ENCODE results near the gene DOHH.

The DOHH gene

GRCh38 chr19:3450796-3451411 is 49.6 kb downstream of the DOHH start:
- POLR2A ChIA-PET, result no interaction called here
- CTCF ChIA-PET, result interaction anchor here (0.6 to 1.2 kb wide), 5 partner anchors 20 to 790 kb away, joined by 3 to 4 read pairs (median 3); no protein-coding TSS in a partner anchor
- TF ChIP-seq ZNF184 (tag by site-specific recombination; IDR thresholded peaks at IDR 0.05), result 0 out of 2 replicates have a peak, but pooled peaks have one; percentile 34
- no peak for TF ChIP-seq SP2 (tag by site-specific recombination; IDR thresholded peaks at IDR 0.05)
- TF ChIP-seq GFI1B (tag by site-specific recombination; IDR thresholded peaks at IDR 0.05), result no peak
- no peak for TF ChIP-seq ZNF132 (tag by site-specific recombination; IDR thresholded peaks at IDR 0.05; ENCODE audit: borderline replicate concordance)
- TF ChIP-seq ZNF26 (tag by site-specific recombination; IDR thresholded peaks at IDR 0.05), result no peak
- 0 out of 2 replicates have a peak, but pooled peaks have one; percentile 12 for TF ChIP-seq GLIS1 (tag by site-specific recombination; IDR thresholded peaks at IDR 0.05)
- TF ChIP-seq ZSCAN23 (tag by site-specific recombination; IDR thresholded peaks at IDR 0.05), result peak; percentile 21; the same call in 1 of the 2 replicates
- TF ChIP-seq TRIM28 (IDR thresholded peaks at IDR 0.05; ENCODE audit: borderline replicate concordance, low read length), result no peak
- TF ChIP-seq MYNN (tag by site-specific recombination; IDR thresholded peaks at IDR 0.05; ENCODE audit: borderline replicate concordance), result no peak
- TF ChIP-seq ZXDB (tag by site-specific recombination; IDR thresholded peaks at IDR 0.05), result no peak
- TF ChIP-seq, protein P1, sequence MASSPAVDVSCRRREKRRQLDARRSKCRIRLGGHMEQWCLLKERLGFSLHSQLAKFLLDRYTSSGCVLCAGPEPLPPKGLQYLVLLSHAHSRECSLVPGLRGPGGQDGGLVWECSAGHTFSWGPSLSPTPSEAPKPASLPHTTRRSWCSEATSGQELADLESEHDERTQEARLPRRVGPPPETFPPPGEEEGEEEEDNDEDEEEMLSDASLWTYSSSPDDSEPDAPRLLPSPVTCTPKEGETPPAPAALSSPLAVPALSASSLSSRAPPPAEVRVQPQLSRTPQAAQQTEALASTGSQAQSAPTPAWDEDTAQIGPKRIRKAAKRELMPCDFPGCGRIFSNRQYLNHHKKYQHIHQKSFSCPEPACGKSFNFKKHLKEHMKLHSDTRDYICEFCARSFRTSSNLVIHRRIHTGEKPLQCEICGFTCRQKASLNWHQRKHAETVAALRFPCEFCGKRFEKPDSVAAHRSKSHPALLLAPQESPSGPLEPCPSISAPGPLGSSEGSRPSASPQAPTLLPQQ (tag by site-specific recombination; IDR thresholded peaks at IDR 0.05), result 0 out of 2 replicates have a peak, but pooled peaks have one; percentile 44
- no peak for TF ChIP-seq ZBTB1 (tag by site-specific recombination; IDR thresholded peaks at IDR 0.05)
- TF ChIP-seq ZNF843 (tag by site-specific recombination; IDR thresholded peaks at IDR 0.05), result no peak
- no peak for TF ChIP-seq ZNF776 (tag by site-specific recombination; IDR thresholded peaks at IDR 0.05; ENCODE audit: borderline replicate concordance)
- no peak for TF ChIP-seq SCRT1 (tag by site-specific recombination; IDR thresholded peaks at IDR 0.05; ENCODE audit: borderline replicate concordance)
- TF ChIP-seq ZNF560 (tag by site-specific recombination; IDR thresholded peaks at IDR 0.05; ENCODE audit: borderline replicate concordance), result no peak
- no peak for TF ChIP-seq ZNF830 (tag by site-specific recombination; IDR thresholded peaks at IDR 0.05; ENCODE audit: low read depth)
- no peak for TF ChIP-seq ZNF138 (tag by site-specific recombination; IDR thresholded peaks at IDR 0.05; ENCODE audit: borderline replicate concordance)
- TF ChIP-seq ZNF174 (tag by site-specific recombination; IDR thresholded peaks at IDR 0.05), result no peak
- TF ChIP-seq, protein P2, sequence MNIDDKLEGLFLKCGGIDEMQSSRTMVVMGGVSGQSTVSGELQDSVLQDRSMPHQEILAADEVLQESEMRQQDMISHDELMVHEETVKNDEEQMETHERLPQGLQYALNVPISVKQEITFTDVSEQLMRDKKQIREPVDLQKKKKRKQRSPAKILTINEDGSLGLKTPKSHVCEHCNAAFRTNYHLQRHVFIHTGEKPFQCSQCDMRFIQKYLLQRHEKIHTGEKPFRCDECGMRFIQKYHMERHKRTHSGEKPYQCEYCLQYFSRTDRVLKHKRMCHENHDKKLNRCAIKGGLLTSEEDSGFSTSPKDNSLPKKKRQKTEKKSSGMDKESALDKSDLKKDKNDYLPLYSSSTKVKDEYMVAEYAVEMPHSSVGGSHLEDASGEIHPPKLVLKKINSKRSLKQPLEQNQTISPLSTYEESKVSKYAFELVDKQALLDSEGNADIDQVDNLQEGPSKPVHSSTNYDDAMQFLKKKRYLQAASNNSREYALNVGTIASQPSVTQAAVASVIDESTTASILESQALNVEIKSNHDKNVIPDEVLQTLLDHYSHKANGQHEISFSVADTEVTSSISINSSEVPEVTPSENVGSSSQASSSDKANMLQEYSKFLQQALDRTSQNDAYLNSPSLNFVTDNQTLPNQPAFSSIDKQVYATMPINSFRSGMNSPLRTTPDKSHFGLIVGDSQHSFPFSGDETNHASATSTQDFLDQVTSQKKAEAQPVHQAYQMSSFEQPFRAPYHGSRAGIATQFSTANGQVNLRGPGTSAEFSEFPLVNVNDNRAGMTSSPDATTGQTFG (tag by site-specific recombination; IDR thresholded peaks at IDR 0.05; ENCODE audit: borderline replicate concordance), result no peak
- TF ChIP-seq ZSCAN30 (tag by site-specific recombination; IDR thresholded peaks at IDR 0.05), result 0 out of 2 replicates have a peak, but pooled peaks have one; percentile 16
- TF ChIP-seq ZBTB44 (tag by site-specific recombination; IDR thresholded peaks at IDR 0.05), result no peak
- no peak for TF ChIP-seq YY1 (tag by site-specific recombination; IDR thresholded peaks at IDR 0.05)
- no peak for TF ChIP-seq ZNF791 (tag by site-specific recombination; IDR thresholded peaks at IDR 0.05)
- TF ChIP-seq, protein P3, sequence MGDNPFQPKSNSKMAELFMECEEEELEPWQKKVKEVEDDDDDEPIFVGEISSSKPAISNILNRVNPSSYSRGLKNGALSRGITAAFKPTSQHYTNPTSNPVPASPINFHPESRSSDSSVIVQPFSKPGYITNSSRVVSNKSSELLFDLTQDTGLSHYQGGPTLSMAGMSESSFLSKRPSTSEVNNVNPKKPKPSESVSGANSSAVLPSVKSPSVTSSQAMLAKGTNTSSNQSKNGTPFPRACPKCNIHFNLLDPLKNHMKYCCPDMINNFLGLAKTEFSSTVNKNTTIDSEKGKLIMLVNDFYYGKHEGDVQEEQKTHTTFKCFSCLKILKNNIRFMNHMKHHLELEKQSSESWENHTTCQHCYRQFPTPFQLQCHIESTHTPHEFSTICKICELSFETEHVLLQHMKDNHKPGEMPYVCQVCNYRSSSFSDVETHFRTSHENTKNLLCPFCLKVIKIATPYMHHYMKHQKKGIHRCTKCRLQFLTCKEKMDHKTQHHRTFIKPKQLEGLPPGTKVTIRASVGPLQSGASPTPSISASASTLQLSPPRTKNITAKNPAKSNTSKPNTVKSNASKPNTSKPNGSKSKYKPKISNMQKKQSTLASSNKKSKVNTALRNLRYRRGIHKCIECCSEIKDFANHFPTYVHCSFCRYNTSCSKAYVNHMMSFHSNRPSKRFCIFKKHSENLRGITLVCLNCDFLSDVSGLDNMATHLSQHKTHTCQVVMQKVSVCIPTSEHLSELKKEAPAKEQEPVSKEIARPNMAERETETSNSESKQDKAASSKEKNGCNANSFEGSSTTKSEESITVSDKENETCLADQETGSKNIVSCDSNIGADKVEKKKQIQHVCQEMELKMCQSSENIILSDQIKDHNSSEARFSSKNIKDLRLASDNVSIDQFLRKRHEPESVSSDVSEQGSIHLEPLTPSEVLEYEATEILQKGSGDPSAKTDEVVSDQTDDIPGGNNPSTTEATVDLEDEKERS (tag by site-specific recombination; IDR thresholded peaks at IDR 0.05), result no peak
- no peak for TF ChIP-seq SALL2 (tag by site-specific recombination; IDR thresholded peaks at IDR 0.05; ENCODE audit: borderline replicate concordance)
- TF ChIP-seq ZNF660 (tag by site-specific recombination; IDR thresholded peaks at IDR 0.05), result peak; percentile 88; the same call in 1 of the 2 replicates

More at GRCh38 chr19:3450796-3451411, 49.6 kb downstream of the DOHH start:
- Histone ChIP-seq H3K9me3 (ENCODE audit: control insufficient read depth, insufficient read depth, low read depth, low read length) (no peaks in the 10 kb centered on the region), H3K27ac (ENCODE audit: extremely low read depth, low read depth, low read length) (0 out of 2 replicates have a peak overlapping the region, but pooled peaks have one; percentile 41), H3K4me1 (ENCODE audit: control insufficient read depth, insufficient read depth, low read length) (no peaks in the 10 kb centered on the region; the same call in 1 of the 2 replicates), H3K4me3 (ENCODE audit: low read depth, low read length) (no peak overlapping the region), H3K36me3 (ENCODE audit: control insufficient read depth in 2 of 2, insufficient read depth in 1 of 2, low read length in 2 of 2) (peaks cover 0 to 48% of the 10 kb centered on the region in 2 experiments; a peak in 2 of 3 replicates)

All from HEK293 (cell line).